Central memory CD4-positive, alpha-beta T cell (primary cell): Measurements from ENCODE around the gene KRTAP9-6.
"Not testable (repeated sequence)": the region's sequence is repeated elsewhere in the genome, so short reads cannot be mapped to it uniquely, and the experiment has no call there.

ENCODE experiments used
- DNase-seq: peaks from one replicate; pipeline ENCODE4 v3.0.0; 2022
- total RNA-seq, 3 experiments: gene quantifications; one replicate each; lab custom pipeline; 2026; lab: John Stamatoyannopoulos, UW

Gene KRTAP9-6, protein sequence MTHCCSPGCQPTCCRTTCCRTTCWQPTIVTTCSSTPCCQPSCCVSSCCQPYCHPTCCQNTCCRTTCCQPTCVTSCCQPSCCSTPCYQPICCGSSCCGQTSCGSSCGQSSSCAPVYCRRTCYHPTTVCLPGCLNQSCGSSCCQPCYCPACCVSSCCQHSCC
- 0 reads per million in 3 experiments for total RNA-seq

DNA sequence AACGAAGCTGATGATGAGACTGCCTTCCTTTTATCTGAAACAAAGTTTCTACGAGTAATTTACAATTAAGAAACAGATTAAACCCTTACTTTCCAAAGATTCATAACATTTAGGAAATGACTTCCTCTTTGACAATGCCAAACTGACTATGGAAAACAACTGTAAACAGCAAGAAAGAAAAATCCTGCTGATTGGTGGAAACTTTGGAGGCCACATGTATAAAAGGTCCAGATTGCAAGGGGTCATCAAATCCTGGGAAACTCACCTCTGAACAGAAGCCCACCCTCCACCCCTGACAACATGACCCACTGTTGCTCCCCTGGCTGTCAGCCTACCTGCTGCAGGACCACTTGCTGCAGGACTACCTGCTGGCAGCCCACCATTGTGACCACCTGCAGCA is at the start of gene KRTAP9-6:
Gene KRTAP9-6 (plus strand): TSS at position 301 of the 400 bp plus-strand sequence. CDS start 0 bp downstream, at position 301.
- no peak for DNase-seq

DNA sequence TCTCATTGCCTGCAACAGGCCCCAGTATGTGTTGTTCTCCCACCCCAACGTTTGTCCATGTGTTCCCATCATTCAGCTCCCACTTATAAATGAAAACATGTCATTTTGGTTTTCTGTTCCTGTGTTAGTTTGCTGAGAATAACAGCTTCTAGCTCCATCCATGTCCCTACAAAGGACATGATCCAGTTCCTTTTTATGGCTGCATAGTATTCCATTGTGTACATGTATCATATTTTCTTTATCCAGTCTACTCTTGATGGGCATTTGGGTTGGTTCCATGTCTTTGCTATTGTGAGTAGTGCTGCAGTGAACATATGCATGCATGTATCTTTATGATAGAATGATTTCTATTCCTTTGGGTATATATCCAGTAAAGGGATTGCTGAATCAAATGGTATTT is 49.5 kb upstream of the KRTAP9-6 start:
- no peak for DNase-seq

DNA sequence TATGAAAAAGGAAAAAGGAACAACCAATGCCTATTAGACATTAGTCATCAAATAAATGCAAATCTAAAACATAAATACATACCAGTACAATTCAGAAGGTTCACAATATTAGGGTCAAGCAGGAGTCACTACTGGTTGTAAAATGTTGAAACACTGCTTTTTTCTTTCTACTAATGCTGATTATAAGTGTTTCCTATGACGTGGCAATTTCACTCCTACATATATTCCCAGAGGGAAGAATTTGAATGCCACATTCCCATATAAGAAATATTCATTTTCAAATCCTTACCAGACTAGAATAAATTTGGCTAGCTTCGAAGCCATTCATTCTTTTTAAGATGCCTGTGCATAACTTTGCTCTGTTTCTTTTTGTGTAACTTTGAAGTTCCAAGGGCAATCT is 41.4 kb upstream of the KRTAP9-6 start:
- DNase-seq: no peak

DNA sequence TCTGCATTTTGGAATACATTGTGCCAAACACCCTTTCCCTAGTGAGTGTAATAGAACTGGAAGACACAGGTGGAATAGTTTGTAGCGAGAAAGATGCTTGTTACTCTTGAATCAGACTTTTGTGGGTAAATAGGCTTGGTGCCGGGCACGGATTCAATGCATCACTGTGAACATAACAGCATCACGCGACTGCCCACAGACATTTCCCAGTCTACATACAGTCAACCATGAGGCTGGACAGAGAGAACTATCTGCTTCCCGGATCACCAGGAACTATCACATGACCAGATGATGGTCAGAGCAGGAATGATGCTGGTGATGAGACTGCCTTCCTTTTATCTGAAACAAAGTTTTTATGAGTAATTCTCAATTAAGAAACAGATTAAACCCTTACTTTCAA is 39.1 kb upstream of the KRTAP9-6 start:
- DNase-seq: no peak

DNA sequence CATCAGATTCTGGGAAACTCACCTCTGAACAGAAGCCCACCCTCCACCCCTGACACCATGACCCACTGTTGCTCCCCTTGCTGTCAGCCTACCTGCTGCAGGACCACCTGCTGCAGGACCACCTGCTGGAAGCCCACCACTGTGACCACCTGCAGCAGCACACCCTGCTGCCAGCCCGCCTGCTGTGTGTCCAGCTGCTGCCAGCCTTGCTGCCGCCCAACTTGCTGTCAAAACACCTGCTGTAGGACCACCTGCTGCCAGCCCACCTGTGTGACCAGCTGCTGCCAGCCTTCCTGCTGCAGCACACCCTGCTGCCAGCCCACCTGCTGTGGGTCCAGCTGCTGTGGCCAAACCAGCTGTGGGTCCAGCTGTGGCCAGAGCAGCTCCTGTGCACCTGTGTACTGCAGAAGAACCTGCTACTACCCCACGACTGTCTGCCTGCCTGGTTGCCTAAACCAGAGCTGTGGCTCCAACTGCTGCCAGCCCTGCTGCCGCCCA is 38.5 kb upstream of the KRTAP9-6 start, which contains the start of gene KRTAP9-2:
Gene KRTAP9-2 (plus strand): TSS at position 51 of the 498 bp plus-strand sequence. CDS start 7 bp downstream, at position 58.
- not testable (repeated sequence) for DNase-seq

DNA sequence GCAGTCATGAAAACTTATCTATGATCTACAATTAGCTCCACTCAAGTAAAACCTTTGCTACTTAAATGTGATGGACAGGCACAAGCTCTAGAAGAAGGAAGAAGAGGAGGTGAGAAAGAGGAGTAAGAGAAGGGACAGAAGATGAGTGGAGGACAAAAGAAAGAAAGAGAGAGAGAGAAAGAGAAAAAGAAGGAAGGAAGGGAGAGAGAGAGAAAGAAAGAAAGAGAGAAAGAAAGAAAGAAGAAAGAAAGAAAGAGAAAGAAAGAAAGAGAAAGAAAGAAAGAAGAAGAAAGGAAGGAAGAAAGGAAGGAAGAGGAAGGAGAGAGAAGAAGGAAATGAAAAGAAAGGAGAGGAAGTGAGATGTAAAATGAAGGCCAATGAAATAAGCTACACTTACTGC is 35.1 kb upstream of the KRTAP9-6 start:
- no peak for DNase-seq

DNA sequence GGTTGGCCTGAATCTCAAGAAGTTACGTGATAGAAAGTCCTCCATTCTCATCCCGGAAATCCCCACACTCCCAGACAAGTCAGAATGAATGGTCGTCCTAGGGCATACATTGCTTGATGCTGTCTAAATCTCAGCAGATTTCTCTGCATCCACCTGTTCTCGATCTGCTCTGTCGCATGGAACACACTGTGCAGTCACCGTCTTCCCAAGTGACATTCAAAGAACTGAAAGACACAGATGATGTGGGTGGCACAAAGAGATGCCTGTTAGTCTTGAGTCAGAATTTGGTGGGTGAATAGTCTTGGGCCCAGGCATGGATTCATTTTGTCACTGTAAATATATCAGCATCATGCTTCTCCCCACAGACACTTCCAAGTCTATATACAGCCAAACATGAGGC is 33.4 kb upstream of the KRTAP9-6 start:
- no peak for DNase-seq

DNA sequence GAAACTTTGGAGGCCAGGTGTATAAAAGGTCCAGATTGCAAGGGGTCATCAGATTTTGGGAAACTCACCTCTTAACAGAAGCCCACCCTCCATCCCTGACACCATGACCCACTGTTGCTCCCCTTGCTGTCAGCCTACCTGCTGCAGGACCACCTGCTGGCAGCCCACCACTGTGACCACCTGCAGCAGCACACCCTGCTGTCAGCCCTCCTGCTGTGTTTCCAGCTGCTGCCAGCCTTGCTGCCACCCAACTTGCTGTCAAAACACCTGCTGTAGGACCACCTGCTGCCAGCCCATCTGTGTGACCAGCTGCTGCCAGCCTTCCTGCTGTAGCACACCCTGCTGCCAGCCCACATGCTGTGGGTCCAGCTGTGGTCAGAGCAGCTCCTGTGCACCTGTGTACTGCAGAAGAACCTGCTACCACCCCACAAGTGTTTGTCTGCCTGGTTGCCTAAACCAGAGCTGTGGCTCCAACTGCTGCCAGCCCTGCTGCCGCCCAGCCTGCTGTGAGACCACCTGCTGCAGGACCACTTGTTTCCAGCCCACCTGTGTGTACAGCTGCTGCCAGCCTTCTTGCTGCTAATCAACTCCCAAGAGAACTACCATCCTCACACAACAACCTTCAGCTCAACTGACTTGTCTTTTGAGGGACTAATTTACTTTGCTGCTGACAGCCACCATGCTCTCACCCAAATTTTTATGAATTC is 32.6 kb upstream of the KRTAP9-6 start, which contains the start of gene KRTAP9-3:
Gene KRTAP9-3 (plus strand): TSS at position 51 of the 707 bp plus-strand sequence. CDS start 53 bp downstream, at position 104.
- not testable (repeated sequence) for DNase-seq

DNA sequence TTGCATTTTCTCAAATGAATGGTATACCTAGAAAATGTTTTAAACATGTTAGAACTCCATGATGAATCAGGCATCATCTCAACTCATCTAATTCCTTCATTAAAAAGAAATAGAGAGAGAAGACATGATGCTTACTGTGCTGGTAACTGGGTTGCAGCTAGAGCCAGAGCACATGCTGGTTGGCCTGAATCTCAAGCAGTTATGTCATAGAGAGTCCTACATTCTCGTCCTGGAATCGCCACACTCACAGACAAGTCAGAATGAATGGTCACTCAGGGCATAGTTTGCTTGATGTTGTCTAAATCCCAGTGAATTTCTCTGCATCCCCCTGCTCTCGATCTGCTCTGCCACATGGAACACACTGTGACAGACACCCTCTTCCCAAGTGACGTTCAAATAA is 28.1 kb upstream of the KRTAP9-6 start:
- DNase-seq: not testable (repeated sequence)

DNA sequence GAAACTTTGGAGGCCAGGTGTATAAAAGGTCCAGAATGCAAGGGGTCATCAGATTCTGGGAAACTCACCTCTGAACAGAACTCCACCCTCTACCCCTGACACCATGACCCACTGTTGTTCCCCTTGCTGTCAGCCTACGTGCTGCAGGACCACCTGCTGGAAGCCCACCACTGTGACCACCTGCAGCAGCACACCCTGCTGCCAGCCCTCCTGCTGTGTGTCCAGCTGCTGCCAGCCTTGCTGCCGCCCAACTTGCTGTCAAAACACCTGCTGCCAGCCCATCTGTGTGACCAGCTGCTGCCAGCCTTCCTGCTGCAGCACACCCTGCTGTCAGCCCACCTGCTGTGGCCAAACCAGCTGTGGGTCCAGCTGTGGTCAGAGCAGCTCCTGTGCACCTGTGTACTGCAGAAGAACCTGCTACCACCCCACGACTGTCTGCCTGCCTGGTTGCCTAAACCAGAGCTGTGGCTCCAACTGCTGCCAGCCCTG is 27.2 kb upstream of the KRTAP9-6 start, which contains the start of gene KRTAP9-8:
Gene KRTAP9-8 (plus strand): TSS at position 51 of the 489 bp plus-strand sequence. CDS start 53 bp downstream, at position 104.
- not testable (repeated sequence) for DNase-seq

DNA sequence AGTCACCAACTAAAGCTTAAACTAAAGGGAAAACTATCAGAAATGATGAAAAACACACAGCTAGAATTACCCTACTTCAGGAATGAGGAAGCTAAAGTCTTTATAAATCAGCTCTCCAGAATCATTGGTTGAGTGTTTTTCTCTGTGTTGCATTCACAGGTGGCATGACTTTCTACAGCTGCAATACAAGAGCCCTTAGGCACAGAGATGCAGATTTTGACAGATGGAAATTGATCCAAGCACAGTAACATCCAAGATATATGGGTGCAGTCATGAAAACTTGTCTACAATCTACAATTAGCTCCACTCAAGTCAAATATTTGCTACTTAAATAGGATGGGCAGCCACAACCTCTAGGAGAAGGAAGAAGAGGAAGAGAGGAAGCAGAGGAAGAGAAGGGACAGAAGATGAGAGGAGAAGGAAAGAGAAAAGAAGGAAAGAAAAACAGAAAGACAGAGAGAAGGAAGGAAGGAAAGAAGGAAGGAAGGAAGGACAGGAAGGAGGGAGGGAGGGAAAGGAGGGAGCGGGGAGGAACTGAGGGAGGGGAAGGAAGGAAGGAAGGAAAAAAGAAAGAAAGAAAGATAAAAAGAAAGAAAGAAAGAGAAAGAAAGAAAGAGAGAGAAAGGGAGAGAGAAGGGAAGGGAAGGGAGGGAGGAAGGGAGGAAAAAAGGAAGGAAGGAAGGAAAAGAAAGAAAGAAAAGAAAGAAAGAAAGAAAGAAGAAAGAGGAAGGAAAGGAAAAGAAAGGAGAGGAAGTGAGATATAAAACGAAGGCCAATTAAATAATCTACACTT is 18.0 kb upstream of the KRTAP9-6 start:
- DNase-seq: not testable (repeated sequence)

DNA sequence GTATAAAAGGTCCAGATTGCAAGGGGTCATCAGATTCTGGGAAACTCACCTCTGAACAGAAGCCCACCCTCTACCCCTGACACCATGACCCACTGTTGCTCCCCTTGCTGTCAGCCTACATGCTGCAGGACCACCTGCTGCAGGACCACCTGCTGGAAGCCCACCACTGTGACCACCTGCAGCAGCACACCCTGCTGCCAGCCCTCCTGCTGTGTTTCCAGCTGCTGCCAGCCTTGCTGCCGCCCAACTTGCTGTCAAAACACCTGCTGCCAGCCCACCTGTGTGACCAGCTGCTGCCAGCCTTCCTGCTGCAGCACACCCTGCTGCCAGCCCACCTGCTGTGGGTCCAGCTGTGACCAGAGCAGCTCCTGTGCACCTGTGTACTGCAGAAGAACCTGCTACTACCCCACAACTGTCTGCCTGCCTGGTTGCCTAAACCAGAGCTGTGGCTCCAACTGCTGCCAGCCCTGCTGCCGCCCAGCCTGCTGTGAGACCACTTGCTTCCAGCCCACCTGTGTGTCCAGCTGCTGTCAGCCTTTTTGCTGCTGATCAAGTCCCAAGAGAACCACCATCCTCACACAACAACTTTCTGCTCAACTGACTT is 15.4 kb upstream of the KRTAP9-6 start, which contains the start of gene KRTAP9-4:
Gene KRTAP9-4 (plus strand): TSS at position 51 of the 604 bp plus-strand sequence. CDS start 34 bp downstream, at position 85.
- not testable (repeated sequence) for DNase-seq

DNA sequence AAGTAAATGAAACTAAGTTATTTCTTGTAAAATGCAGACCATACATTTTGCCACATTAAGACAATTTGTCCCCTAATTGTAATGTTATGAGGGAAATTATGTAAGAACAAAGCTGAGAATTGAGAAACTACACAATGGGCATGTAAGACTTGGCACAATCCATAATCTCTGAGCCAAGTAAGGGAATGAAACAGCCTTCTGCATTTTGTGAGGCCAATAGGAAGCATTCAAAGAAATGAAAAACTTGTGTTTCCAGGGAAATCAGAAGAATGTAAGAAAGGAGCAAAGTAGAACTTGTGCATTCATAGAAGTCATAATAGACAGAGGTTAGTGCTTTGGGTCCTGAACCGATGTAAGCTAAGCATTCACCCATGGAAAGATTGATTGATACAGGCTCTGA is 13.9 kb upstream of the KRTAP9-6 start:
- no peak for DNase-seq

DNA sequence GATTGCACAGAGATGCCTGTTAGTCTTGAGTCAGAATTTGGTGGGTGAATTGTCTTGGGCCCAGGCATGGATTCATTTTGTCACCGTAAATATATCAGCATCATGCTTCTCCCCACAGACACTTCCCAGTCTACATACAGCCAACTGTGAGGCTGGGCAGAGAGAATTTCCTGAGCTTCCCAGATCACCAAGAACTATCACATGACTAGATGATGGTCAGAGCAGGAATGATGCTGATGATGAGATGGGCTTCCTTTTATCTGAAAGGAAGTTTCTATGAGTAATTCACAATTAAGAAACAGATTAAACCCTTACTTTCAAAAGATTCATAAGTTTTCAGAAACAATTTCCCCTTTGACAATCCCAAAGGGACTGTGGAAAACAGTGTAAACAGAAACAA is 10.3 kb upstream of the KRTAP9-6 start:
- DNase-seq: no peak

DNA sequence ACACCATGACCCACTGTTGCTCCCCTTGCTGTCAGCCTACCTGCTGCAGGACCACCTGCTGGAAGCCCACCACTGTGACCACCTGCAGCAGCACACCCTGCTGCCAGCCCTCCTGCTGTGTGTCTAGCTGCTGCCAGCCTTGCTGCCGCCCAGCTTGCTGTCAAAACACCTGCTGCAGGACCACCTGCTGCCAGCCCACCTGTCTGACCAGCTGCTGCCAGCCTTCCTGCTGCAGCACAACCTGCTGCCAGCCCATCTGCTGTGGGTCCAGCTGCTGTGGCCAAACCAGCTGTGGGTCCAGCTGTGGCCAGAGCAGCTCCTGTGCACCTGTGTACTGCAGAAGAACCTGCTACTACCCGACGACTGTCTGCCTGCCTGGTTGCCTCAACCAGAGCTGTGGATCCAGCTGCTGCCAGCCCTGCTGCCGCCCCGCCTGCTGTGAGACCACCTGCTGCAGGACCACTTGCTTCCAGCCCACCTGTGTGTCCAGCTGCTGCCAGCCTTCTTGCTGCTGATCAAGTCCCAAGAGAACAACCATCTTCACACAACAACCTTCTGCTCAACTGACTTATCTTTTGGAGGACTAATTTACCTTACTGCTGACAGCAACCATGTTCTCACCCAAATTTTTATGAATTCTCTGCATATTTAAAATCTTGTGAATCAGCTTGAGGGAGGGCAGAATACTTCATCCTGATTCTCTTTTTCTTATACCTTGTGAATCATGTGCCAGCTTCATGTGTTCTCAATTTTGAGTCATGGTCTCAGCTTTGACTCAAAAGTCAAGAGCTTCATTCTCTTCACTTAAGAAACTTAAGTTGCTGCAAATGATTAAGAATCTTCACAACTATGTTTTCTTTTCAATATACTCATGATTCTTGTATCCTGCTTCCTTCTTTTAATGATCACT is 9.5 kb upstream of the KRTAP9-6 start, which contains the start of gene KRTAP9-9:
Gene KRTAP9-9 (plus strand): TSS at position 4 of the 910 bp plus-strand sequence.
- DNase-seq: not testable (repeated sequence)

DNA sequence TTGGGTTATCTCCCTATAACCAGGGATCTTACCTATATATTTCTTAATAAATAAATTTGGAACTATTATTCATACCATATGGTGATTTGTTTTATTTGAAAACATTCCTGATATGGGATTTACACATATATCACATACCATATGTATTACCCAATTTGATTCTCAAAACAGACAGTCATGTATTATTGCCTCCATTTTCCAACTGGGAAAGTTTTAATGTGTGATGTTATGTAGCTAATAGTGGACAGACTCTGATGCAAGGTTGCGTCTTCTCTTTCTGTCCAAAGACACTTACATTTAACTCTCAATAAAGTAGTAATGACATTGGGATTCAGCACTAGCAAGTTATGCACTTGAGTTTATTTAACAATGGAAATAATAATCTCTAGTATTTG is 8.9 kb upstream of the KRTAP9-6 start:
- no peak for DNase-seq

DNA sequence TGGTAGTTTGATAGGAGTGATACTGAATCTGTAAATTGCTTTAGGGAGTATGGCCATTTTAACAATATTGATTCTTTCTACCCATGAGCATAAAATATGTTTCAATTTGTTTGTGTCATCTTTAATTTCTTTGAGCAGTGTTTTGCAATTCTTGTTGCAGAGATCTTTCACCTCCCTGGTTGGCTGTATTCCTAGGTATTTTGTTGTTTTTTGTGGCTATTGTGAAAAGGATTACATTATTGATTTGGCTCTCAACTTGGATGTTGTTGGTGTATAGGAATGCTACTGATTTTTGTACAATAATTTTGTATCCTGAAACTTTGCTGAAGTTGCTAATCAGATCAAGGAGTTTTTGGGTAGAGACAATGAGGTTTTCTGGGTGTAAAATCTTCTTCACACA is 6.8 kb upstream of the KRTAP9-6 start:
- no peak for DNase-seq

DNA sequence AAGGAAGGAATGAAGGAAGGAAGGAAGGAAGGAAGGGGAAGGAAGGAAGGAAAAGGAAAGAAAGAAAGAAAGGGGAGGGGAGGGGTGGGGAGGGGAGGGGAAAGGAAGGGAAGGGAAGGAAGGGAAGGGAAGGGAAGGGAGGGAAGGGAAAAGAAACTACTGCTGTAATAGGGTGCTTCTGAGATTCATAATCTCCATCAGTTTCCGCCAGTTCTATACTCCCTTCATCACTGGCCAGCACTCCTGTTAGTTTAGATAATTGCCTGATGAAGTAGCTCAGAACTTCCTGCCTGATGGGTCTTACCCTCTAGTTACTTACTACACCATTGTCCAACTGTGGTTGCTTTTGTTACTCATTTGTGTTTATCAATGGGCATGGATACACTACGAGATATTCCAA is 2.0 kb upstream of the KRTAP9-6 start:
- no peak for DNase-seq

DNA sequence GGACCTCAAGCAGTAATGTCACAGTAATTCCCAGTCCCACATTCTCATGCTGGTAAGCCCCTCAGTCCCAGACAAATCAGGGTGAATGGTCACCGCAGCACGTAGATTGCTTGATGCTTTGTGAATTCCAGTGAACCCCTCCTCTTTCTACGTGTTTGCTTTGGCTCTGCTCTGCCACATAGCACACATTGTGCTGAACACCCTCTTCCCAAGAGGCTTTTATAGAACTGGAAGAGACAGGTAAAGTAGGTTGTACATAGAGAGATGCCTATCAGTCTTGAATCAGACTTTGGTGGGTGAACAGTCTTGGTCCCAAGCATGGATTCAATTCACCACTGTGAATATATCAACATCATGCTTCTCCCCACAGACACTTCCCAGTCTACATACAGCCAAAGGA is 579 bp upstream of the KRTAP9-6 start:
- DNase-seq: no peak

DNA sequence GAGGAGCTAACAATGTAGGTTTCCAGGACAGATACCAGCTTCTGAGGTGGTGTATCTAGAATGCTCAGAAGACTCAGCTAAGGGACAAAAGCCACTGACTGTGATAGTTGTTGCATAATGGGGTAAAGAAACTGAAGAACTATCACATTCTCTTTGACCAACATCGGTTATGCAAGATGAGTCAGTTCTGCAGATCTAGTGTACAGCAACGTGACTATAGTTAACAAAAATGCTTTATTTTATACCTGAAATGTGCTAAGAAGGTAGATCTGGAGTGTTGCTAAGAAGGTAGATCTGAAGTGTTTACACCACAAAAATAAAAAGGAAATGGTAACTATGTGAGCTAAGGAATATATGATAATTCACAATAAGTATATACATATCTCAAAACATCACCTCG is 2.5 kb downstream of the KRTAP9-6 start:
- no peak for DNase-seq

DNA sequence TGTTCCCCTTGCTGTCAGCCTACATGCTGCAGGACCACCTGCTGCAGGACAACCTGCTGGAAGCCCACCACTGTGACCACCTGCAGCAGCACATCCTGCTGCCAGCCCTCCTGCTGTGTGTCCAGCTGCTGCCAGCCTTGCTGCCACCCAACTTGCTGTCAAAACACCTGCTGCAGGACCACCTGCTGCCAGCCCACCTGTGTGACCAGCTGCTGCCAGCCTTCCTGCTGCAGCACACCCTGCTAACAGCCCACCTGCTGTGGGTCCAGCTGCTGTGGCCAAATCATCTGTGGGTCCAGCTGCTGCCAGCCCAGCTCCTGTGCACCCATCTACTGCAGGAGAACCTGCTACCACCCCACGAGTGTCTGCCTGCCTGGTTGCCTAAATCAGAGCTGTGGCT is 6.1 kb downstream of the KRTAP9-6 start:
- DNase-seq: not testable (repeated sequence)
